ENCODE data around the gene EPB41L1. TPM values are rescaled to one million over a fixed set of nuclear protein-coding genes. Genes with fewer than 3 reads are reported as not detected.

EPB41L1 gene
- total RNA-seq, 3 donors from 2014 or later (not counting 1 experiment from before 2014, with no cell fraction given) = 0.21 to 0.29 TPM; not detected in 1

GRCh38 chr20:36119537-36119936 is 35.0 kb upstream of the EPB41L1 start:
- Histone ChIP-seq H3K27me3 (ENCODE audit: control insufficient read depth, insufficient read depth, low read length) (no peaks in the 10 kb centered on the region), H3K4me1 (ENCODE audit: control insufficient read depth, insufficient read depth, low read length) (no peaks in the 10 kb centered on the region), H3K36me3 (ENCODE audit: control insufficient read depth, insufficient read depth, low read length) (no peaks in the 10 kb centered on the region), H3K9me3 (ENCODE audit: control insufficient read depth, insufficient read depth, low read length) (no peaks in the 10 kb centered on the region), H3K27ac (ENCODE audit: low read length) (no peak overlapping the region), H3K4me3 (ENCODE audit: low read length) (no peak overlapping the region)
- no peaks in the 10 kb centered on the region for H3K36me3 Mint-ChIP-seq
- no peaks in the 10 kb centered on the region for H3K9me3 Mint-ChIP-seq
- no peak for TF ChIP-seq CTCF (IDR thresholded peaks at IDR 0.05)
- H3K4me1 Mint-ChIP-seq = no peaks in the 10 kb centered on the region
- DNase-seq (no peak), ATAC-seq (no peak)
- intact Hi-C loops (cut with micrococcal nuclease) = no loop called here
- WGBS (ENCODE audit: insufficient coverage) = 69% methylated on average over 6 of the region's 6 CpGs
- H3K27me3 Mint-ChIP-seq (ENCODE audit: low read depth in 2 of 2) = peaks cover 0 to 6% of the 10 kb centered on the region in 2 donors
- no peak overlapping the region for H3K27ac Mint-ChIP-seq
- no peak overlapping the region for H3K4me3 Mint-ChIP-seq

GRCh38 chr20:36120241-36120640 is 34.3 kb upstream of the EPB41L1 start:
- Mint-ChIP-seq H3K27ac (no peak overlapping the region), H3K4me3 (no peak overlapping the region), H3K27me3 (ENCODE audit: low read depth in 2 of 2) (peaks cover 0 to 7% of the 10 kb centered on the region in 2 donors), H3K4me1 (no peaks in the 10 kb centered on the region), H3K36me3 (no peaks in the 10 kb centered on the region), H3K9me3 (no peaks in the 10 kb centered on the region)
- H3K27ac ChIP-seq (ENCODE audit: low read length) = no peak overlapping the region
- ATAC-seq = no peak
- DNase-seq = no peak
- no peaks in the 10 kb centered on the region for H3K4me1 ChIP-seq (ENCODE audit: control insufficient read depth, insufficient read depth, low read length)
- H3K4me3 ChIP-seq (ENCODE audit: low read length) = no peak overlapping the region
- WGBS (ENCODE audit: insufficient coverage) = 93% methylated on average over 6 of the region's 6 CpGs
- TF ChIP-seq CTCF (IDR thresholded peaks at IDR 0.05) = no peak
- H3K27me3 ChIP-seq (ENCODE audit: control insufficient read depth, insufficient read depth, low read length) = no peaks in the 10 kb centered on the region
- intact Hi-C loops (cut with micrococcal nuclease) = no loop called here
- H3K9me3 ChIP-seq (ENCODE audit: control insufficient read depth, insufficient read depth, low read length) = no peaks in the 10 kb centered on the region
- no peaks in the 10 kb centered on the region for H3K36me3 ChIP-seq (ENCODE audit: control insufficient read depth, insufficient read depth, low read length)

- no peaks in the 10 kb centered on the region for H3K27me3 ChIP-seq (ENCODE audit: control insufficient read depth, insufficient read depth, low read length)
- intact Hi-C loops (cut with micrococcal nuclease) = no loop called here
- no peak overlapping the region for H3K4me3 ChIP-seq (ENCODE audit: low read length)
- Mint-ChIP-seq H3K9me3 (no peaks in the 10 kb centered on the region), H3K27me3 (ENCODE audit: low read depth in 2 of 2) (peaks cover 0 to 7% of the 10 kb centered on the region in 2 donors), H3K36me3 (no peaks in the 10 kb centered on the region), H3K27ac (no peak overlapping the region), H3K4me1 (no peaks in the 10 kb centered on the region), H3K4me3 (no peak overlapping the region)
- ATAC-seq = no peak
- no peak for TF ChIP-seq CTCF (IDR thresholded peaks at IDR 0.05)
- no peaks in the 10 kb centered on the region for H3K4me1 ChIP-seq (ENCODE audit: control insufficient read depth, insufficient read depth, low read length)
- 86% methylated on average over 6 of the region's 7 CpGs for WGBS (ENCODE audit: insufficient coverage)
- no peak overlapping the region for H3K27ac ChIP-seq (ENCODE audit: low read length)
- H3K36me3 ChIP-seq (ENCODE audit: control insufficient read depth, insufficient read depth, low read length) = no peaks in the 10 kb centered on the region
- DNase-seq = no peak
- H3K9me3 ChIP-seq (ENCODE audit: control insufficient read depth, insufficient read depth, low read length) = no peaks in the 10 kb centered on the region
These were observed 33.5 kb upstream of the EPB41L1 start for GRCh38 chr20:36120991-36121390.

All from natural killer cell (primary cell).